Upper lobe of left lung (tissue), 4 donors: ENCODE measurements around the gene ERN2.

ENCODE experiments used
- CTCF ChIP-seq, 6 experiments: fragments of 450-650 bp in 4 of 6; fragments of 200-600 bp in 2 of 6; sonication (generic) in 2 of 6; IDR thresholded peaks; one replicate each; pipeline ENCODE4 v1.5.1; 2016 to 2019; ENCODE audit warnings: antibody characterized with exemption in 6 of 6
- POLR2AphosphoS5 ChIP-seq, 2 donors: sonication (generic); formaldehyde crosslinking; IDR thresholded peaks; one replicate each; pipeline ENCODE4 v1.5.1; 2017; ENCODE audit warnings: antibody characterized with exemption in 2 of 2

- no peak for TF ChIP-seq POLR2AphosphoS5 (IDR thresholded peaks at IDR 0.05)
- TF ChIP-seq CTCF (IDR thresholded peaks at IDR 0.05): no peak
Measured at GRCh38 chr16:23705517-23705902, 7.5 kb downstream of the ERN2 start.
